HT-29 (cell line): ENCODE data around the gene PTPRCAP. TPM values are rescaled to one million over a fixed set of nuclear protein-coding genes. Genes with fewer than 3 reads are reported as not detected.
"Not testable (repeated sequence)": the region's sequence is repeated elsewhere in the genome, so short reads cannot be mapped to it uniquely, and the experiment has no call there.

Source experiments
- DNase-seq: peaks from one replicate; pipeline ENCODE4 v3.0.0-alpha.2; 2015; ENCODE audit warnings: low spot score
- total RNA-seq: library from RNA; depleted of rRNA; stranded (reverse); fragments of >200 nt; shearing (Covaris generic); gene quantifications from 2 replicates; pipeline ENCODE4 v1.2.3, GENCODE V29; 2014

PTPRCAP gene
- total RNA-seq, 1 experiment from 2014 or later: 1.9 TPM

- DNase-seq: peak; percentile 99
Measured at GRCh38 chr11:67428052-67429001, 9.2 kb downstream of the PTPRCAP start, which contains the start of gene RPS6KB2. RPS6KB2 (plus strand) TSS chr11:67428494; CDS start chr11:67428546, 52 bp downstream.

- DNase-seq: not testable (repeated sequence)
Measured at GRCh38 chr11:67427364-67427859, 10.1 kb downstream of the PTPRCAP start.

GRCh38 chr11:67423891-67424613, 13.4 kb downstream of the PTPRCAP start:
- no peak for DNase-seq

GRCh38 chr11:67423466-67423865, 14.0 kb downstream of the PTPRCAP start:
- DNase-seq: no peak

GRCh38 chr11:67422891-67423290, 14.6 kb downstream of the PTPRCAP start:
- peak; percentile 58 for DNase-seq

- no peak for DNase-seq
Measured at GRCh38 chr11:67421430-67422031, 16.0 kb downstream of the PTPRCAP start.

GRCh38 chr11:67420646-67421429, 16.6 kb downstream of the PTPRCAP start:
- DNase-seq: peak; percentile 99

- DNase-seq: no peak
Measured at GRCh38 chr11:67420147-67420645, 17.3 kb downstream of the PTPRCAP start.

- no peak for DNase-seq
Measured at GRCh38 chr11:67419325-67420049, 18.0 kb downstream of the PTPRCAP start.

- DNase-seq: no peak
Measured at GRCh38 chr11:67418476-67419281, 18.8 kb downstream of the PTPRCAP start.

- no peak for DNase-seq
Measured at GRCh38 chr11:67417425-67417824, 20.1 kb downstream of the PTPRCAP start.

- DNase-seq: peak; percentile 63
Measured at GRCh38 chr11:67416416-67417335, 20.8 kb downstream of the PTPRCAP start.

GRCh38 chr11:67415501-67416304, 21.8 kb downstream of the PTPRCAP start, which contains the start of gene CARNS1:
CARNS1 (plus strand) TSS chr11:67415678; CDS start chr11:67416200, 522 bp downstream.
- DNase-seq: no peak

- no peak for DNase-seq
Measured at GRCh38 chr11:67413266-67413849, 24.1 kb downstream of the PTPRCAP start.

GRCh38 chr11:67412495-67413179, 24.8 kb downstream of the PTPRCAP start:
- no peak for DNase-seq

GRCh38 chr11:67411785-67412152, 25.7 kb downstream of the PTPRCAP start:
- no peak for DNase-seq
